M059J (cell line): ENCODE measurements around the gene CHST11. TPM values are rescaled to one million over a fixed set of nuclear protein-coding genes. Genes with fewer than 3 reads are reported as not detected.

Experiments used
- DNase-seq: peaks from one replicate; pipeline ENCODE4 v3.0.0-alpha.2; 2012; ENCODE audit warnings: low read depth
- total RNA-seq: library from RNA; depleted of rRNA; stranded (reverse); fragments of >200 nt; shearing (Covaris generic); gene quantifications from 2 replicates; pipeline ENCODE4 v1.2.3, GENCODE V29; 2014

CHST11 gene
- total RNA-seq, 1 experiment from 2014 or later: 19.6 TPM

- DNase-seq: no peak
Observed at GRCh38 chr12:104673294-104673693, 216.5 kb downstream of the CHST11 start.

GRCh38 chr12:104673696-104674482 is 217.1 kb downstream of the CHST11 start:
- no peak for DNase-seq

- DNase-seq: no peak
Observed at GRCh38 chr12:104676636-104677035, 219.9 kb downstream of the CHST11 start.

GRCh38 chr12:104677441-104678089 is 220.8 kb downstream of the CHST11 start:
- DNase-seq: no peak

GRCh38 chr12:104680070-104680469 is 223.3 kb downstream of the CHST11 start:
- no peak for DNase-seq

GRCh38 chr12:104680491-104680890 is 223.7 kb downstream of the CHST11 start:
- DNase-seq: no peak

- no peak for DNase-seq
Observed at GRCh38 chr12:104681012-104681690, 224.4 kb downstream of the CHST11 start.

GRCh38 chr12:104682790-104683279 is 226.1 kb downstream of the CHST11 start:
- no peak for DNase-seq

- no peak for DNase-seq
Observed at GRCh38 chr12:104683831-104684503, 227.2 kb downstream of the CHST11 start.

GRCh38 chr12:104684884-104685283 is 228.1 kb downstream of the CHST11 start:
- DNase-seq: peak; percentile 32

GRCh38 chr12:104685366-104685765 is 228.6 kb downstream of the CHST11 start:
- no peak for DNase-seq

- DNase-seq: peak; percentile 54
Observed at GRCh38 chr12:104686196-104686595, 229.4 kb downstream of the CHST11 start.

- no peak for DNase-seq
Observed at GRCh38 chr12:104687823-104688573, 231.2 kb downstream of the CHST11 start.

GRCh38 chr12:104689635-104690034 is 232.9 kb downstream of the CHST11 start:
- no peak for DNase-seq

GRCh38 chr12:104691721-104692556 is 235.2 kb downstream of the CHST11 start:
- no peak for DNase-seq

GRCh38 chr12:104692557-104693218 is 235.9 kb downstream of the CHST11 start:
- DNase-seq: no peak

- no peak for DNase-seq
Observed at GRCh38 chr12:104693493-104693892, 236.7 kb downstream of the CHST11 start.

- peak; percentile 47 for DNase-seq
Observed at GRCh38 chr12:104694161-104694560, 237.4 kb downstream of the CHST11 start.

- peak; percentile 4 for DNase-seq
Observed at GRCh38 chr12:104694711-104695110, 238.0 kb downstream of the CHST11 start.
